ENCODE results near the gene R3HCC1L.

R3HCC1L gene

GRCh38 chr10:98292971-98293370 is 158.5 kb downstream of the R3HCC1L start:
- no peak for DNase-seq

- no peak for DNase-seq
Observed at GRCh38 chr10:98293550-98294269, 159.3 kb downstream of the R3HCC1L start.

GRCh38 chr10:98294270-98294627 is 159.8 kb downstream of the R3HCC1L start:
- DNase-seq = no peak

All from NCI-H2029 treated with DMSO at 0.1 percent for 48 hours (cell line).